Breast epithelium (tissue), 3 donors: ENCODE data around the gene ADGRG3.

Experiments
- CTCF ChIP-seq, 3 donors: fragments of 450-650 bp; IDR thresholded peaks; one replicate each; pipeline ENCODE4 v1.5.1; 2016 to 2017; ENCODE audit warnings: antibody characterized with exemption in 3 of 3, mild to moderate bottlenecking in 3 of 3, moderate library complexity in 3 of 3
- POLR2A ChIP-seq: fragments of 450-650 bp; IDR thresholded peaks from one replicate; pipeline ENCODE4 v1.6.1; 2016; ENCODE audit warnings: antibody characterized with exemption, mild to moderate bottlenecking, moderate library complexity

GRCh38 chr16:57694725-57695679, 26.9 kb downstream of the ADGRG3 start, which contains the start of gene DRC7:
- TF ChIP-seq CTCF (IDR thresholded peaks at IDR 0.05) (no peak), POLR2A (no peak)
